Keratinocyte (primary cell): ENCODE results near the gene DLG1.

Experiments used
- EZH2 ChIP-seq: IDR thresholded peaks from one replicate; pipeline ENCODE4 v1.6.1; 2012; ENCODE audit warnings: inconsistent platforms, mild to moderate bottlenecking, low read length, moderate library complexity
- TF ChIP-seq, protein P1 (sequence below), 3 experiments: IDR thresholded peaks in 1 of 3; conservative IDR thresholded peaks in 1 of 3; optimal IDR thresholded peaks in 1 of 3; 2 replicates in 2 of 3; 3 replicates in 1 of 3; pipeline versions ENCODE3 to v1.5.1; 2011; ENCODE audit warnings: low read length in 3 of 3, mild to moderate bottlenecking in 3 of 3, moderate library complexity in 2 of 3, control low read depth in 1 of 3, inconsistent platforms in 1 of 3; ENCODE audit not compliant: insufficient read depth in 2 of 3; ENCODE audit errors: extremely low read depth in 1 of 3

DNA sequence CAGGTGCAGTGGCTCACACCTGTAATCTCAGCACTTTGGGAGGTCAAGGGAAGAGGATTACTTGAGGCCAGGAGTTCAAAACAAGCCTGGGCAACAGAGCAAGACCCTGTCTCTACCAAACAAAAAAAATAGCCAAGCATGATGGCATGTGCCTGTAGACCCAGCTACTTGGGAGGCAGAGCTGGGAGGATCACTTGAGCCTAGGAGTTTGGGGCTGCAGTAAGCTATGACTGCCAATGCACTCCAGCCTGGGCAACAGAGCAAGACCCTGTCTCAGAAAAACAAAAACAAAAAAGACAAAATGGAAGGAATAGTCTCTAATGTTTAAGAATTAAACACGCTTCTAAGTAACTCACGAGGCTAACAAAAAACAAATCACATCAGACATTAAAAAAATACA, 106.5 kb downstream of the DLG1 start:
- TF ChIP-seq, protein P1, sequence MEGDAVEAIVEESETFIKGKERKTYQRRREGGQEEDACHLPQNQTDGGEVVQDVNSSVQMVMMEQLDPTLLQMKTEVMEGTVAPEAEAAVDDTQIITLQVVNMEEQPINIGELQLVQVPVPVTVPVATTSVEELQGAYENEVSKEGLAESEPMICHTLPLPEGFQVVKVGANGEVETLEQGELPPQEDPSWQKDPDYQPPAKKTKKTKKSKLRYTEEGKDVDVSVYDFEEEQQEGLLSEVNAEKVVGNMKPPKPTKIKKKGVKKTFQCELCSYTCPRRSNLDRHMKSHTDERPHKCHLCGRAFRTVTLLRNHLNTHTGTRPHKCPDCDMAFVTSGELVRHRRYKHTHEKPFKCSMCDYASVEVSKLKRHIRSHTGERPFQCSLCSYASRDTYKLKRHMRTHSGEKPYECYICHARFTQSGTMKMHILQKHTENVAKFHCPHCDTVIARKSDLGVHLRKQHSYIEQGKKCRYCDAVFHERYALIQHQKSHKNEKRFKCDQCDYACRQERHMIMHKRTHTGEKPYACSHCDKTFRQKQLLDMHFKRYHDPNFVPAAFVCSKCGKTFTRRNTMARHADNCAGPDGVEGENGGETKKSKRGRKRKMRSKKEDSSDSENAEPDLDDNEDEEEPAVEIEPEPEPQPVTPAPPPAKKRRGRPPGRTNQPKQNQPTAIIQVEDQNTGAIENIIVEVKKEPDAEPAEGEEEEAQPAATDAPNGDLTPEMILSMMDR (optimal IDR thresholded peaks at IDR 0.05 in 1 of 3, IDR thresholded peaks at IDR 0.05 in 1 of 3, conservative IDR thresholded peaks at IDR 0.05 in 1 of 3; ENCODE audit: extremely low read depth in 1 of 3, insufficient read depth in 2 of 3, low read length in 3 of 3) = no peak
- no peak for TF ChIP-seq EZH2
